Measurements from ENCODE around the gene HLCS. TPM values are rescaled to one million over a fixed set of nuclear protein-coding genes. Genes with fewer than 3 reads are reported as not detected.

The HLCS gene
- total and polyA plus RNA-seq, 2 donors (not counting 3 experiments of a cell fraction or from before 2014, with no cell fraction given): 6.7 to 17.2 TPM

GRCh38 chr21:36848730-36849274 lies 117.7 kb downstream of the HLCS start:
- no peak overlapping the region for H3K4me3 ChIP-seq (replicated peaks in 1 of 3; ENCODE audit: insufficient read depth in 1 of 3, low read depth in 1 of 3, low read length in 3 of 3)
- no peaks in the 10 kb centered on the region for H3K27me3 ChIP-seq (ENCODE audit: control insufficient read depth in 2 of 2, insufficient read depth in 2 of 2, low read length in 2 of 2)
- ChIA-PET CTCF (interaction anchor here (1.1 to 2.2 kb wide), 2 partner anchors 69 to 218 kb away, joined by 3 to 6 read pairs; no protein-coding TSS in a partner anchor), POLR2A (no interaction called here)
- H3K4me2 ChIP-seq (ENCODE audit: insufficient read depth, low read length): no peak overlapping the region
- peaks cover 25% of the 10 kb centered on the region for H3K4me1 ChIP-seq (ENCODE audit: control insufficient read depth, extremely low read depth, insufficient read depth, low read length)
- no TSS peak for BruUV-seq (replicated peaks)
- no peak for FAIRE-seq
- no peak overlapping the region for H3K27ac ChIP-seq (ENCODE audit: insufficient read depth, low read depth, low read length)
- no peak overlapping the region for H2AFZ ChIP-seq (ENCODE audit: low read depth, low read length)
- no peaks in the 10 kb centered on the region for H3K36me3 ChIP-seq (ENCODE audit: control insufficient read depth in 2 of 2, extremely low read depth in 1 of 2, insufficient read depth in 2 of 2, low read length in 2 of 2)
- no peaks in the 10 kb centered on the region for H4K20me1 ChIP-seq (replicated peaks; ENCODE audit: control insufficient read depth, extremely low read depth, insufficient read depth, low read length)
- no peaks in the 10 kb centered on the region for H3K9me1 ChIP-seq (replicated peaks; ENCODE audit: control insufficient read depth, extremely low read depth, insufficient read depth, low read length)
- dilution Hi-C loops (cut with MboI; ENCODE audit: extremely low pct_ligation_motif_present, low sequenced_read_pairs): no loop called here
- intact Hi-C loops (cut with micrococcal nuclease): loop anchor here (5.0 kb wide), 1 partner anchor 52 kb away; no protein-coding TSS in a partner anchor
- no peak for DNase-seq (ENCODE audit: low read depth, low spot score)
- H3K9ac ChIP-seq (replicated peaks; ENCODE audit: extremely low read depth, insufficient read depth, low read length): no peak overlapping the region
- no peaks in the 10 kb centered on the region for H3K9me3 ChIP-seq (replicated peaks; ENCODE audit: control insufficient read depth, insufficient read depth, low read length)
- H3K79me2 ChIP-seq (ENCODE audit: control insufficient read depth, insufficient read depth, low read length): no peaks in the 10 kb centered on the region
- no peak for TF ChIP-seq EZH2 (IDR thresholded peaks at IDR 0.05; ENCODE audit: borderline replicate concordance, low read depth, low read length, severe bottlenecking)
- TF ChIP-seq, protein P1, sequence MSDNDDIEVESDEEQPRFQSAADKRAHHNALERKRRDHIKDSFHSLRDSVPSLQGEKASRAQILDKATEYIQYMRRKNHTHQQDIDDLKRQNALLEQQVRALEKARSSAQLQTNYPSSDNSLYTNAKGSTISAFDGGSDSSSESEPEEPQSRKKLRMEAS (IDR thresholded peaks at IDR 0.05; ENCODE audit: insufficient read depth, insufficient read length): no peak
- TF ChIP-seq MYC (IDR thresholded peaks at IDR 0.05; ENCODE audit: low read depth, low read length): no peak
- no peak for TF ChIP-seq POLR2AphosphoS5 (IDR thresholded peaks at IDR 0.05; ENCODE audit: insufficient read depth, low read depth, low read length)
- no peak for TF ChIP-seq CTCF (IDR thresholded peaks at IDR 0.05; ENCODE audit: extremely low read depth in 1 of 2, insufficient read depth in 1 of 2, low read depth in 1 of 2, low read length in 2 of 2)
- TF ChIP-seq FOS (IDR thresholded peaks at IDR 0.05; ENCODE audit: borderline replicate concordance, insufficient read depth, low read length): no peak

All from endothelial cell of umbilical vein (primary cell).